HG03139 (cell line): ENCODE data around the gene CDC73.
"Not testable (repeated sequence)": the region's sequence is repeated elsewhere in the genome, so short reads cannot be mapped to it uniquely, and the experiment has no call there.

Source experiments
- ATAC-seq: cut with Tn5 transposase; IDR thresholded peaks from one replicate; pipeline ENCODE4 v1.9.1; 2021; ENCODE audit not compliant: unreplicated experiment

Gene CDC73

DNA sequence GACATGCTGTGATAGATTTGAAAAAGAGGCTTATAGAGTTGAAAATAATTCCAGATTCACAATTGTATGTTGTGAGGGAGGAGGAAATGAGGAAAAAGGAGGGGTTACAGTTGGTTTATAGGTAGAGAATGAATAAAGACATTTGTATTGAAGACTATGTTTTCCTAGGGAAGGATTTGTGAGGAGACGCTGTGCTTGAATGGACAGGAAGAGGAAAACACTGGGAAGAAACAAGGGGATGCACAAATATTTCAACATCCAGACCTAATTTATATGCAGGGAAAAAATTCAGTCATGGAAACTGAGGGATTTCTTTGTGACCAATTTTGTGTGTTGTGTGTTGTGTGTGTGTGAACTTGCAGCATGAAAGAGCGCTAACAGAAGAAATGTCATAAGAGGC, 157.1 kb downstream of the CDC73 start:
- no peak for ATAC-seq

DNA sequence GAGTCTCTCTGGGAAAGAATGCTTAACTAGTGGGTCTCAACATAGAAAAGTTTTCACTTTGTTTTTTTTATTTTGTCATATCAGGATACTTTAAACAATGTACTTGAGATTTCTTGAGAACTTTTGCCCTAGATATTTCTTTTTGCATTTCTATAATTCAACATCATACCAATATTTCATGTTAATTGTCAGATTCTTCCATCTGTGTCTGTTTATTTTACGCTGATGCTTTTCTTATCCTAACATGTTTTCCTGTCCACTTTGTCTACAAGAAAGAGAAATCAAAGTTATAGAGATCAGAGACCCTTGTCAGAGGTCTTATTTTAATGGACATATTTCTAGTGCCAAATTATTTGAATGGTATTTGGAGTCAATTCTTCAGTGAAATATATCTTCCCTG, 160.1 kb downstream of the CDC73 start:
- ATAC-seq = no peak

DNA sequence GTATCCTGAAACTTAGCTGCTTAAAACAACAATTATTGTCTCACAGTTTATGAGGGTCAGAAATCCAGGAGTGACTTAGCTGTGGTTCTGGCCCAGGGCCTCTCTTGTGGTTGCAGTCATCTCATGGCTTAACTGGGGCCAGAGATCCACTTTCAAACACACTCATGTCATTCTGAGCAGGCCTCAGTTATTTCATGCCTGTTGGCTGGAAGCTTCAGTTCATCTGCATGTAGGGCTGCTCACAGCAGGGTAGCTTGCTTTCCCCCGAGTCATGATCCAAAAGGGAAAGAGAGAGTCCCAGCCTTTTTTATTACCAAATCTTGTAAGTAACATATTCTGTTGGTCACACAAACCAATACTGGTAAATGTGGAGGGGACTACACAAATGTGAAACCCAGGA, 161.2 kb downstream of the CDC73 start:
- no peak for ATAC-seq

DNA sequence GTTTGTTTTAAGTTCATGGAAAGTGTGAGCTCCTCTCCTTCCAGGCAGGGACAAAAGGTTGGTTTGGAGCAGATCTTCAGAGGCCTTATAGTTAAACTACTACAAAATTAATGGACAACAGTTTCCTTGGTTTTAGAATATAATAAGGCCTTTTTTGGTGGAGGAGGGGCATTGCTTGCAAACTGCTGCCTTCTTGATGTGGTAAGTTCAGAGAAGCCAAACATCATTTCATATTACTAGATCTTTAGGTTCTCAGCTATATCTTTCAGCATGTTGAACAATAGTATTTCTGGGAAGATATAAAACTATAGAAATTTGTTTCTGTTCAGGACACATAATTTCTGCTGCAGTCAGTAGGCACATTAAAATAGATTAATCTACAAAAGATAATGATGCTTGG, 162.4 kb downstream of the CDC73 start:
- no peak for ATAC-seq

DNA sequence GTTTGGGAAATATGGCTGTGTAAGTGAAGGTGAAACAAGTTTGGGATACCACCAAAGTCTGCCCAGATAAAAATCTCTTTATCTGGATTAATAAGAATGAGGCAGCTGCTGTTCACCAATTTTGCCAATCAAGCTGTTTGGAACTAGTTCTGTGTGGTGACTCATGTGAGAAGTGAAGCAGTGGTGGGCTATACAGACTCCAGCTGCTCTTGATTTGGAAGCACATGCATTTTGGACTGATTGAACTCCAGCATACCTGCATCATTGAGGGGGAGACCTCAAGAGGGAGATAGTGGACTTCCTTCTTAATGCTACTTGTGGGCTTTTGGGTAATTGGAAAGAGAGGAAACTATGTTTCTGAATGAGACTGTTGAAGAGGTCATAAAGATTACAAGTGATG, 163.8 kb downstream of the CDC73 start:
- ATAC-seq = no peak

DNA sequence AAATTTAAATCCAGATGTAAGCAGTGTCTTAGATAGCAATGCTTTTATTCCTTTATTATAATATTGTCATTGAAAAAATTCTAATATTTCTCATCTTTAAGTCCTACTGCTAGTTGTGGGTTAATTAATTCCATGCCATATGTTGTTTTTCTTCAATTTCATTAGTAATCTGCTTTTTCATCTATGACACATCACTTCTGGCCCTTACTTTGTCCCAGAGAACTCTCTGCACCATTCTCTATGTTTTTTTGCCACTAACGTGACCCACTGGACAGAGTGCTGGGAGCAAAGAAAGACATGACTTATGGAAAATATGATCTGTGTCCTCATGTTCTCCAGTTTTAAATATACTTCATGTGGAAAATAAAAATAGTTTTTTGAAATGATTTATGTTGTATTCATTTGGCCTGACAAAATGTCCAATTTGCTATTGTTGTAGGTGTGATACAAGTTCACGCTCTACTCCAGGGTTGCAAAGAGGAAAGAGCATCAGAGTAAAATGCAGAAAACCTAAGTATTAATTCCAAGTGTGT, 166.8 kb downstream of the CDC73 start:
- not testable (repeated sequence) for ATAC-seq

DNA sequence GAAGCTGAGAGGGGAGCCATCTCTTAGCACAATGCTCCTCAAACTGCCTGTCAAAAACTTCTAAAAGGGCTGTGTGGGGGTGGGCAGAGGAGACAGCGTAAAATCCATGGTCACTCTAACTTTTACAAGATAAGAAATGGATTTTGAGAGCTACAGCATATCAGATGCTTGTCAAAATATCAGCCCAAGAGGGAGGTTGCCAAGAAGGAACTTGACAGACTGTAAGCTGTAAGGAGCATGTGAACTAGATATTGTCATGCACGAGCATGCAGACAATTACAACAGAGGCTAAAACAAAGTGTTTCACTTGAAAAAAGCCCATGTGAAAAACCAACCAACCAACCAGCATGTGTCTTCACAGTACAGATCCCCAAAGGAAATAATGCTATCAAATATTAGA, 171.9 kb downstream of the CDC73 start:
- no peak for ATAC-seq

DNA sequence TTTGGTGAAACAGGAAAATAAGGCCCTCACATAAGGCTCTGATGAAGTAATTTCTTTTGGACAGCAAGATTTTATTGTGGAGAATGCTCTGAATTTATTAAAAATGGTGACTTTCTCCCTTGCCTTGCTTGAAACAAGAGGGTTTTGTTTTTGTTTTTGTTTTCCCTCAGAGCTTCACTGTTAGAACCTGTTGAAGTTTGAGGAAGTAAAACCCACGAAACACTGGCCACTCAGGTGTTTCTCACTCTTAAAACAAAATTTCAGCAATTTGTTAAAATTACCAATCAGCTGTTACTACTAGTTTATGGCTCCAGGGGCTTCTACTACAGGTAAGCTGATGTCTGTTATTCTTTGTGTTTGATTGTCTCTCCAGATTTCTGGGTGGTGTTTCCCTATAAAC, 177.2 kb downstream of the CDC73 start:
- ATAC-seq = peak; percentile 40

DNA sequence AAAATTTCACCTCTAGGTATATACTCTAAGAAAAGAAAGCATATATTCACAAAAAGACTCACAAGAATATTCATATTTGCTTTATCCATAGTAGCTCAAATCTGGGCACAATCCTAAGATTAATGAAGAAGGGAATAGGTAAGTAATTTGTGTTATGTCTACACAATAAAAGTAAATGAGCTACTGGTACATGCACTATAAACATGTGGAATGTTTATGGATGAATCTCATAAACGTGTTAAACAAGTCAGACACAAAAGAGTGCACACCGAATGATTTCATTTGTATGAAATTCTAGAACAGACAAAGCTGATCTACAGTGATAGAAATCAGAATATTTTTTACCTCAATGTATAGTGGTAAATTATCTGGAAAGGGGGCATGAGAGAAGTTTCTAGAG, 179.9 kb downstream of the CDC73 start:
- ATAC-seq = no peak

DNA sequence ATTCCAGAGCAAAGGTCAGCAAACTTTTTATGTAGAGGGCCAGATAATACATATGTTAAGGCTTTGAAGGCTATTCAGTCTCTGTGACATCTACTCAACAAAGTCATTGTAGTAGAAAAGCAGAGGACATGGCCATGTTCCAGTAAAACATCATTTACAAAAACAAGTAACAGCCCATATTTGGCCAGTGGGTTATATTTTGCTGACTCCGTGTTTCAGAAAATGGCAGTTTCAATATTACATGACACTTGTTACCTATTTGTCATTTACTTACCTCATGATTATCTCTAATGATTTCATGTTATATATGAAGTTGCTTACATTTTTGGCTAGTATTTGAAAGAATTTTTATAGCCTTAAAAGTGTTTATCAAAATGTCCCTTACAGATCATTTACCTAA, 182.0 kb downstream of the CDC73 start:
- ATAC-seq = no peak
